Ramos (cell line): ENCODE measurements around the gene INAFM2.

Experiments
- in situ Hi-C: fragments of 300-500 bp; cut with MboI; formaldehyde crosslinking; loops from one replicate; pipeline ENCODE4 v1.14.3; 2022; ENCODE audit warnings: low sequenced_read_pairs; ENCODE audit not compliant: unreplicated experiment

INAFM2 gene

DNA sequence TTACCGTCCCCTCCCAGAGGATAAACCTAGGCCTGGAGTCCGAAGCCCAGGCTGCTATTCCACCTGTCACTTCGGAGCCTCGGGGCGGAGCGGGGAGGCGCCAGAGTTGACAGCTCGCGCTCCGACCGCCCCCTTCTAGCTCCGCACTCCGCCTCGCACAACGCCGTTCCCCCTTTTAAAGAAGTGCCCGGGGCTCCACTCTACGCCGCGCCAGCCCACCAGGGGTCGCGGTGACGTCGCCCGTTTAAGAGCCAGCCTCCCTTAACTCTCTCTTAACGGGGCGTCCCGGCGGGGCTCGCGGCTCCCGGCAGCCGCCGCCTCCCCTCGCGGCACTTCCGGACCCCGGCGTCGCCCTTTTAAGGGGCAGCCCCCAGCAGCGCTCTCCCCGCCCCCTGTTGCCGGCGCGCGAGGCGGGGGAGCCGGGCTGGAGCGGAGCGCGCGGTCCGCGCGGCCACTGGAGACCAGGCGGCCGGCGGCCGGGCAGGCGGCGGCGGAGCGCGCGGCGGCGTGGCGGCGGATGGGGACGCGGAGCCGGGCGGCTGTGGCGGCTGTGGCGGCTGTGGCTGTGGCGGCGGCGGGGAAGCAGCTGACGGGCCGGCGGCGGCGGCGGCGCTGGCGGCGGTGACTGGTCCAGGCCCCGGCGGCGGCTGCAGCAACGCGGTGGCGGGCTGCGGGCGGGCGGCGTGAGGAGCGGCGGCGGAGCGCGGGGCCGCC lies at the start of gene INAFM2:
Gene INAFM2, plus strand, starts transcription at position 454 of the 714 bp plus-strand sequence. CDS start 364 bp downstream, outside the sequence.
- in situ Hi-C loops: no loop called here

DNA sequence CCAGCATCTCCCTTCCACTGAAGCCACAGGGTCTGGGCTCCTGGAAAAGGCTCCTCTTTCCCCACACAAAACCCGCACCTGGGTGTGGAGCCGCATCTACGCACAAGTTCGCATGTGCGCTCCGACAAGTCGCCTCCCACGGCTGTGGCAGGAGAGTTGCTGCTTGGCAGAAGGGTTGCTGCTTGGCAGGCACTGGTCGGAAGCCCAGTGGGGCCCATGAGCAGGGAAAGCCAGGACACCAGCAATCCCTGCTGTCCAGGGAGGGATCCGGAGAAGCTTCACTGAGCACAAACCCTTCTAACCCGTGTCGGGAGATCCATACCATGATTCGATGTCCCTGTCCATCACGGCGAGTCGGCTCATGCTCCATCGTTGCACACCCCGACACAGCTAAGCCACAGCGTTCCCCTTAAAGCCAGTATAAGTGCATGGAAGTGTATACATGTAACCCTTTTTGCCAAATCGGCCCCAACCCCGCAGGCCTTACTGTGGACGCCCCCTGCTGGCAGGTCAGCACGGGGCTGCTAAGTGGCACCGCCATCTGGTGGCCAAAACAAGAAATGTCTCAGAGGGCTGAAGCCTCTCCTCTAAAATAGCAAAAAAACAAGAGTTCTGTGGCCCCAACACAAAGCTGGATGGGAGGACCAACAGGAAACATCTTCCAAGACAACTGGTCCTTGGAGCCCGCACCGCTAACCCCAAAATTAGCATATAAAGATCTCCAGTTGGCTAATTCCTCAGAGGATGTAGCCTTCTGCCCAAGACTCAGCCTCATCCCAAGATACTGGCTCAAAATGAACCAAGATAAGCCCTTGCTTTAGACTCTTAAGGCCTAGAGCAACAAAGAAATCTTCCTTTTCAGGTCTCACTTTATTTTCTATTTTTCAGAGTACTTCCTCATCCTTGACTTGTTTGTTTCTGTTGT lies 48.9 kb upstream of the INAFM2 start:
- in situ Hi-C loops: loop anchor here (5.0 to 25.0 kb wide), 4 partner anchors 63 to 587 kb away; no protein-coding TSS in a partner anchor

DNA sequence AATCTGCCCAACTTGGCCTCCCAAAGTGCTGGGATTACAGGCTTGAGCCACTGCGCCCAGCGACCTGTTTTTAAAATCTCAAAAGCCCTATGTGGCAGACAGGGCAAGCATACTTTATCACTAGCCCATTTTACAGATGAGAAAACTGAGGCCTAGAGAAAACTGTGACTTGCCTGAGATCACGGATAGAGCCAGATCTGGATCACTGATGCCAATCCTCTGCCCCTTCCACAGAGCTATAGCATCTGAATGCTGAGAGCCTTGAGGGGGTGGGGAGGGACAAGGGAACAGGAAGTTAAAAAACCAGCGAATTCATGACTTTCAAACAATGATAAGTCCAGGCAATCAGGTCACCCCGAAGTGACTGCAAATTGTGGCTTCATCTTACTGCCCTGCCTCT lies 48.0 kb upstream of the INAFM2 start:
- in situ Hi-C loops: loop anchor here (5.0 kb wide), 1 partner anchor 62 kb away; no protein-coding TSS in a partner anchor

DNA sequence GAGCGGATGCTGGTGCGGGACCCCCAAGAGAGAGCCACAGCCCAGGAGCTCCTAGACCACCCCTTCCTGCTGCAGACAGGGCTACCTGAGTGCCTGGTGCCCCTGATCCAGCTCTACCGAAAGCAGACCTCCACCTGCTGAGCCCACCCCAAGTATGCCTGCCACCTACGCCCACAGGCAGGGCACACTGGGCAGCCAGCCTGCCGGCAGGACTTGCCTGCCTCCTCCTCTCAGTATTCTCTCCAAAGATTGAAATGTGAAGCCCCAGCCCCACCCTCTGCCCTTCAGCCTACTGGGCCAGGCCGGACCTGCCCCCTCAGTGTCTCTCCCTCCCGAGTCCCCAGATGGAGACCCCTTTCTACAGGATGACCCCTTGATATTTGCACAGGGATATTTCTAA lies 47.5 kb upstream of the INAFM2 start:
- in situ Hi-C loops: loop anchor here (5.0 kb wide), 1 partner anchor 61 kb away; no protein-coding TSS in a partner anchor

DNA sequence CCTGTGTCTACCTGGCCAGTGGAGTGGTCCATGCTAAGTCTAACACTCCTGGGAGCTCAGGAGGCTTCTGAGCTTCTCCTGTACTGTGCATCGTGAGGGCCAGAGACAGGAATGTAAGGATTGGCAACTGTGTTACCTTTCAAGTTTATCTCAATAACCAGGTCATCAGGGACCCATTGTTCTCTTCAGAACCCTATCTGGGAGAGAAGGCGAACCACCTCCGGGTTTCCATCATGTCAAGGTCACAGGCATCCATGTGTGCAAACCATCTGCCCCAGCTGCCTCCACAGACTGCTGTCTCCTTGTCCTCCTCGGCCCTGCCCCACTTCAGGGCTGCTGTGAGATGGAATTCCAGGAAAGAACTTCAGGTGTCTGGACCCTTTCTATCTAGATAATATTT lies 46.6 kb upstream of the INAFM2 start:
- in situ Hi-C loops: loop anchor here (5.0 kb wide), 1 partner anchor 60 kb away; no protein-coding TSS in a partner anchor

DNA sequence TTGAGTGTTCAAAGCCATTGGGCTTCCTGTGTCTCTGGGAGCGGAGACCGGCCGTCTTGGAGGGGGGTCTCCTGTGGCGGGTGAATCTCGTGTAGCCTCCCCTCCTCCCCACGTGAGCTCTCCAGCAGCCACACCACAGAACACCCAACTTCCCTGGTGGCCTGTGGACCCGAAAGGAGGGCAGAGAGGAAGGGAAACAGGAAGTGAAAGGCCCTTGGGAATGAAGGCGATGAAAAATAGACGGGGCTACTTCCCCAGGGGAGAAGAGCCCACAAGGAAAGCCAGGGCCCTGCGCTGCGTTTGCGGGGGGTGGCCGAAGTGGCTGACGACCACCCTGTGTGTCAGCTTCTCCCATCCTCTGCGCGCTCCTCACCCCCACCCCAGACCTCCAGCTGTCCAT lies 46.0 kb upstream of the INAFM2 start:
- in situ Hi-C loops: loop anchor here (5.0 kb wide), 1 partner anchor 60 kb away; no protein-coding TSS in a partner anchor

DNA sequence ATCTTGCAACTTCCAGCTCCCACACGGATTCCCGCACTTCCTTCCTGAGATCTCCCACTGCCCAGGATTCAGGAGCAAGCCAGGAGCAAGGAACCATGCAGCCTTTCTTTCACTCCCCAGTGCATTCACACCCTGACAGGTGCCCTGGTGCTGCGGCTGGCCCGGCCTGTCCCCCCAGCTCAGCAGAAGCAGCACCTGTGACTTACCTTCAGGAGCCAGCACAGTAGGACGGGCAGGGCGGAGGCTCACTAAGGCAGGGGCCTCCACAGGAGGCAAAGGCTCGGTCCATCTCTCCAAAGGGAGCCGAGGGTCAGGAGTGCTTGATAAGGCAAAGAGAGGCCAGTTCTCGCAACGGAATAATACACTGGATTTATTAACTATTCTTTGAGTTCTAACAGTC lies 45.5 kb upstream of the INAFM2 start:
- in situ Hi-C loops: loop anchor here (5.0 kb wide), 1 partner anchor 59 kb away; no protein-coding TSS in a partner anchor

DNA sequence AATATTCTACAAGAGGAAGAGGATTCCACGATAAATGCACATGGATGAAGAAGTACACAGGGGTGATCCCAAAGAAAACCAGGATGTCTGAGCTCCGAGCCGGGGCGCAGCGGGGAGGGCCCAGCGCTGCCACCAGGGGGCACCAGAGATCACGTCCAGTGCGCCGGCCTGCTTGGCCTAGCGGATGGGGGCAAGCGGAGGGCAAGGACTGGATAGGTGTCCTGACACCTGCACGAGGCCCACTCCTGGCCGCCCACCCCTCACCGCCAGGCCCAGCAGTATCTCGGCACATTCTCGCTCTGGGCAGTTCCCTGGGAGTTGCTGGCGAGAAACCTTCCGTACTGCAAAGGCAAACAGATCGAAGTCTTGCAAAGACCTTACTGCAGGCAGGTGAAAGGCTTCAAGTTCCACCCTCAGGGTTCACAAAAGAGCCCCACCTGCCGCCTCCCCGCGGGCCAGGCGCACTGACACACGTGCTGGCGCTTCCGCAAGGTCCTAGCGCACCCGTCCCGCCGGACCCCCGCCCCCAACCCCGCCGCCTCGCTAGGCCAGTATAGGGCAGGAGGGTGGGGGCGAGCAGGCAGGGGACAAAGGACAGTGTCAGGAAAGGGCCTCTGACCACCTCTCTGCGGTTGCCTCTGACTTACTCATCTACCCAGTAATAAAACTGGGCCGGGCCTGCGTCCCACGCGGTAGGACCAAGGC lies 43.9 kb upstream of the INAFM2 start:
- in situ Hi-C loops: loop anchor here (5.0 kb wide), 1 partner anchor 58 kb away; no protein-coding TSS in a partner anchor

DNA sequence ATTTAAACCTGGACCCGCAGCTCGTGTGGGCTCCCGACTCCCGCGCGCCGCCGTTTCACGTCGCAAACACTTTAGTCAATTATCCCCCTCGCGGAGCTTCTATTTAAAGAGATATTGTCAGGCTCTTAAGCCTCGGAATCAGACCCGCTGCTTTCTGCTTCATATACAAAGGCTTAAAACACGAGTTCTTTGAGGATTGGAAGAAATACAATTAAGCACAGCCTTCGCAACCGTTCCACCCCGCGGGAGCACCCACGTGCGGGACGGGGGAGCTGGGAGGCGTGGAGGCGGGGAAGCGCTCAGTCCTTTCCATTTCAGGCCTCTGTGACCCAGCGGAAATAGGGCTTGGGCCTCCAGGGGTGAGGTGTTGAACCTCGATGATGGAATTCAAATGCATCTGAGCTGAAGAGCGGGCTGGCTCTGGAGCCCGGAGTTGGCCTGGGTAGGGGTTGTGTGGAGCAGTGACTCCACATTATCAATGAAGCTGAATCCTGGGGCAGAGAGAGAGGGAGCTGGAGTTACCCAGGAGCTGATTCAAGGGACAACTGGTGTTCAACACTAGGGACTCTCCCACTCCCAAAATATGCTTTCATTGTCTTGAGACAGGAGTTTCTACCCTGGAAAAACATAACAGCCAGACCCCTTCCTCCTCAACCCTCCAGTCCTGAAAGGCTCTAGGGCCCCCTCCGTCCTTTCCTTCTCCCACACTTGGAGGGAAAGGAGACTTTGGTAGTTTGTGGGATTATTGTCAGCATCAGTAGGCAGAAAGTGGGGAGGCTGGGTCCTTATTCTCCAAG lies 43.0 kb upstream of the INAFM2 start:
- in situ Hi-C loops: no loop called here

DNA sequence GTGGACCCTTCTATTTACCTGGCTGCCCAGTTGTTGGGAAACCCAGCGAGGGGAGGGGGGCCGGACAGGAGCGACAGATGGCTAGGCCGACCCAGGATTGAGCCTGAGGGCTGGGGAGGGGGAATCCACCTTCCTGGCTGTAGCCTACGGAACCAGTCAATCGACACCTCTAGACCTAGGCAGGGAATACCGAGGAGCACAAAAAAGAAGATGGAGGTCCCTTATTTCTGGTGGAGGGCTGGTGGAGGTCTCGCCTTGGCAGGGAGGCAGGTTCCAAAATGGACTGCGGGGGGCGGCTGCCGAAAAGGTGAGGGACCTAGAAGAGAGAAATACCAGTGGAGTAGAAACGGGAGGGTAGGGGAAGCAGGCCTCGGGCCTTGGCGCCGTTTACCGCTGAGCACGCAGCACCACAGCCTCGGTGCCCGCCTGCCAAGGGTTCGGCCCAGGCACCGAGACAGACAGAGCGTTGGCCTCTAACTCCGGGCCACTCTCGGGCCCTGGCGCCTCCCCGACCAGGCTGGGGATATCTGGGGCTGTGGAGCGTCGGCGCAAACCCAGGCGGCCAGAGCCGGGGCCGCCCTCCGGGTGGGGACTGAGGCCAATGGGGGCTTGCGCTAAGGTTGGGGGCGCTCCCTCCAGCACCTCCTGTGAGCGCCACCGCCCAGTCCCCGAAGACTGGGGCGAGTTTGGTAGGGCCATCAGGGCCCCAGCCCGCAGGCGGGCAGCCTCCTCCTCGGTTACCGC lies 42.3 kb upstream of the INAFM2 start:
- in situ Hi-C loops: no loop called here

DNA sequence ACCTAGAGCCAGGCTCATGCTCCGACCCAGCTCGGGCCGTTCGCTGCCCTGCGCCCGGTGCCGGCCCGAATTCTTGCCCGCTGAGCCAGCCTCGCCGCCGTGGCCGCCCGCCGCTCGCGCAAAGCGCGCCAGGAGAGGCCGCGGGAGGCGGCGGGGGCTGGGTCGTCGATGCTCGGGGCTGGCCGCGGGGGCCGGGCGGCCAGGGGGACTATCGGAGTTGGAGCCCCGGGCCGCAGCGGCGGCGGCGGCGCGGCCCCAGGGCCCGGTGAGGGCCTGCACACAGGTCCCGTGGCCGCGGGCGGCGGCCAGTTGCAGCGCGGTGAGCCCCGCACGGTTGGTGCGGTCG lies 41.7 kb upstream of the INAFM2 start:
- in situ Hi-C loops: no loop called here

DNA sequence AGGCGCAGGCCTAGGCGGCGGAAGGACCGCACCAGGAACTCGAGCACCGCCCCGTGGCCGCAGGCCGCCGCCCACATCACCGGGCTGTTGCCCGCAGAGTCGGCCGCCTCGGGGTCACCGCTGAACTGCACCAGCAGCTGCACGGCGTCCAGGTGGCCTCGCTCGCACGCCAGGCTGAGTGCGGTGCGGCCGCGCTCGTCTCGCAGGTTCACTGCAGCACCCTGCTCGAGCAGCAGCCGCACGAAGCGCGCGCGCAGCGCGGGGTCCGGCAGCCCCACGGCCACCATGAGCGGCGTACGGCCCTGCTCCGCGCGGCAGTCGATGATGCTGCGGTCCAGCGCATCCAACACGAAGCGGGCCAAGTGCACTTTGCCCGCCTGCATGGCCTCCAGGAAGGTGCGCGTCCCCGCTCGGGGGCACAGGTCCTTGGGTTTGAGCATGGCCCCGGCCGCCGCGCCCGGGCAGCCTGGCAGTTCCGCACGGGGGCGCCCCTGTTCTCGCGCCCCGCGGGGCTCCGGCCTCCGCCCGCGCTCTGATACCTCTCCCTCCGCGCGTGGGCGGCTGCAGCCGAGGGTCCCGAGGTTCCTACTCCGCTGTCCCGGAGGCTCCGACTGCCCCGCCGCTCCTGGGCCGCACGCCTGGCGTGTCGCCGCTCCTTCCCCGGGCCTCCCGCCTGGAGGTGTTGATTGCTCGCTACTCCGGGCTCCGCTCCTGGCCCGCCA lies 41.2 kb upstream of the INAFM2 start:
- in situ Hi-C loops: no loop called here

DNA sequence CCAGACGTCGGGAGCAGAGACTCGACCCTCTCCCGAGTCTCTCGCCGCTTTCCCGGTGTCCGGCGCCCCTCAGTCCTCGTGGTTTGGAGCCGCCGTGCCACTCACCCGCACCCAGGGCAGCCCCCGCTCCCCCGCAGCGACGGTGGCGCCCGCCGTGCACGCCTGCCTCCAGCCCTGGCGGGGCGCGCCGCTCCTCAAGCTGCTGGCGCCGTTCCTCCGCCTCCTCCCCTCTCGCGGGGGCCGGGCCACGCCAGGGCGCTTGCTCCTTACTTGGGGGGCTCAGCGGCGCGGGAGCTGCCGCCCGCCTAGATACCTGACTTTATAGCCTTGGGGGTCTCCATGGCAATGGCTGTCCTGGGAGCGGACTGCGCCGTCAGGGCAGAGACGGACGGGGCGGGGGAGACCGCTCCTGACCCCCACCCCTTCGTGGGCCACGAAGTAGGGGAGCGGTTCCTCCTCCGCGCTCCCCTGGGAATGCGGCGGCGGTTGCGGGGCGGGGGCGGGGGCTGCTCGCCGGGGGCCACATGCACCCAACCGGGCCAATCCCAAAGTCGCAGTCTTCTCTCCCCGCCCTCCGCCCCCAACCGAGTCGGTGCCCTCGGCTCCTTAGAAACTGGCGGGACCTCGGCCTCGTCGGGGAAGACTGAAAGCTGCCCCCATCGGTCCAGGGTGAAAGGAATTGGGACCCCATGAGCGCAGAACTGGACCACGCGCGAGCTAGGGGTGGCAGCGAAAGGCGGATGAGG lies 40.5 kb upstream of the INAFM2 start, which contains the start of gene ANKRD63:
Gene ANKRD63, minus strand, starts transcription at position 196 of the 746 bp plus-strand sequence. CDS start 478 bp downstream, outside the sequence.
- in situ Hi-C loops: no loop called here

DNA sequence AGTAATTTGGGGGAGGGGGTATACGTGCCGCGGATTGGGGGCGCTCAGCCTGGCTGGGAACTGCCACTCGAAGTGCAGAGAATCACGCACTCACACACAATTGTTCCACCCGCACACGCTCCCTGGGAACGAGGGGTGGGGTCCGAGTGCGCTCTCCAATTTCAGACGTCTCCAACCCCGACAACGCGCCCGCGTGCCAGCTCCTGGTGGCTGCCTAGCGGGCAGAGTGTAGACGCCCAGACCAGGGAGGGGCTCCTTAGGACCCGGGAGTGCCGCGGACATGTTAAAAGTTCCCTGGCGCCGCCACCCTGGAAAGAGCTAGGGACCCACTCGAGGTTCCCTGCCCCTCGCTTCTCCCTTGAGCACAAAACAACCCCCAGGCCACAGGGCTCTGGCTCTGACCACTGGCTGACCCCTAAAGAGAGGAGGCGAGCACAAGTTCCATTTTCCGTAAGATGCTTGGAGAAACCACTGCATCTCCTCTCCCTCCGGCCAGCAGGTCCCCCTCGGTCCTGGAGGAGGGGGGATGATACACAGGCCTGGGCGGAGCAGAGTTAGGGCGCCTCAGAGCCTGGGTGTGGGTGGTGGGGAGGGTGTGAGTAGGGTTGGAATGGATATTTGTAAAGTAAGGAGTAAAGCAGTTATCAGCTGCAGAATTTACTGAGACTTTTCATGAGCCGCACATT lies 39.7 kb upstream of the INAFM2 start:
- in situ Hi-C loops: no loop called here

DNA sequence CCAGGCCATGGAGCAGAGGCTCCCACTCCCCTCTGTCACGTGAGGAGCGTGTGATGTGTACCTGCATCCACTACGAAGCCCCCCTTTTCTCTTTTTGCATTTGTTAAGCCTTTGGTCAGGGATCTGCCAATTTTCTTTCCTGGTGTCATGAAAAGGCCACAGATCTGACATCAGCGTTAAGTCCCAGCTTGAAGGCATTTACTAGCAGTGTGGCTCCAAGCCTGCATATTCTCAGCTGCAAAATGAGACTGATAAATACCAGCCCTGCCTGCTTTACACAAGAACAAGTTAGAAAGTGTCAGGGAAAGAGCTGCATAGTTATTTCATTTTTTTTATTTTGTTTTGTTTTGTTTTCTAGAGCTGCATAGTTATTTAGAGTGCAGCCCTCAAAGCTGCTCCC lies 38.3 kb upstream of the INAFM2 start:
- in situ Hi-C loops: no loop called here

DNA sequence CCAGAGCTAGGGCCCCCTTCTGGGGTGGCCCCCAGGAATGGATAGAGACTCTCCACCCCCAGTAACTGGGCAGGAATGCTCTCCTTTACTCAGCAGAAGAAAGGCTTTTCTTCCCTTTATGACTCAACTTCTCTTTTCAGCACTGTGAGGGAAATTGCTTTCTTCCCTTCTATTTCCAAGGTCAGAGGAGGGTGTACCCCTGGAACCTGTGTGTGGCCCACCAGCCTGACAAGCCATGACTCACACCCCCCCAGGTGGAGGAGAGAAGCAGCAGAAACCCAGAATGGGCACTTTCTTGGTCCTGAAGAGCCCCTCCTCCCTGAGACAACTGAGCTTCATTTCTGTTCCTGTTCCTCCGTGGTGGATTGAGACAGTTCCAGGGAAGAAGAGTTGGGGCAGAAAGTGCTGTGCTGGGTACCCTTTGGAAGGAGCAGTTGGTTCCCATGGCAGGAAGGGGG lies 37.9 kb upstream of the INAFM2 start:
- in situ Hi-C loops: no loop called here

DNA sequence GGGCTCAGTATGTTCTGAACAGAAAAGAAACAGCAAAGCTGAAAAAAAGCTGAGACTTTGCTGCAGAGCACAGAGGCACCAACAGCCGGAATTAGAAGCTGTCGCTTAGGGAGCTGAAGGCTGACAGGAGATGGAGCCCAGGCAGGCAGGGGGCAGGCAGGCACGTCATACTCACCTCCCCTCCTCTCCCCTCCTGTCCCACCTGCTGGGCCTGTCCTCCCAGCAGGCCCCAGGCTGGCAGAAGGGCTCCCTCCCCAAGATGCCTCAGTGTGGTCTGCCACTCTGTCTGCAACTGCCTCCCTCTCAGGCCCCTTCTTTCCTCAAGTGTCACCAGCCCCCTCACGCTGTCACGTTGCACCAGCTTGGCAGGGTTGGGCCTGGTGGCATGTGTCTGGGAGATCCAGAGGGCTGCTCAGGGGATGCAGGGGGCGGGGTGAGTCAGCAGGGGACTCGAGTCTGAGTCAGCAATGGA lies 37.4 kb upstream of the INAFM2 start:
- in situ Hi-C loops: no loop called here
